ENCODE results near the gene TRPC4AP. TPM values are rescaled to one million over a fixed set of nuclear protein-coding genes. Genes with fewer than 3 reads are reported as not detected.
A peak's percentile ranks its signal among the peaks of the same experiment; 100 is the strongest.

The TRPC4AP gene
- total RNA-seq, 1 donor from 2014 or later: 95.6 TPM

DNA sequence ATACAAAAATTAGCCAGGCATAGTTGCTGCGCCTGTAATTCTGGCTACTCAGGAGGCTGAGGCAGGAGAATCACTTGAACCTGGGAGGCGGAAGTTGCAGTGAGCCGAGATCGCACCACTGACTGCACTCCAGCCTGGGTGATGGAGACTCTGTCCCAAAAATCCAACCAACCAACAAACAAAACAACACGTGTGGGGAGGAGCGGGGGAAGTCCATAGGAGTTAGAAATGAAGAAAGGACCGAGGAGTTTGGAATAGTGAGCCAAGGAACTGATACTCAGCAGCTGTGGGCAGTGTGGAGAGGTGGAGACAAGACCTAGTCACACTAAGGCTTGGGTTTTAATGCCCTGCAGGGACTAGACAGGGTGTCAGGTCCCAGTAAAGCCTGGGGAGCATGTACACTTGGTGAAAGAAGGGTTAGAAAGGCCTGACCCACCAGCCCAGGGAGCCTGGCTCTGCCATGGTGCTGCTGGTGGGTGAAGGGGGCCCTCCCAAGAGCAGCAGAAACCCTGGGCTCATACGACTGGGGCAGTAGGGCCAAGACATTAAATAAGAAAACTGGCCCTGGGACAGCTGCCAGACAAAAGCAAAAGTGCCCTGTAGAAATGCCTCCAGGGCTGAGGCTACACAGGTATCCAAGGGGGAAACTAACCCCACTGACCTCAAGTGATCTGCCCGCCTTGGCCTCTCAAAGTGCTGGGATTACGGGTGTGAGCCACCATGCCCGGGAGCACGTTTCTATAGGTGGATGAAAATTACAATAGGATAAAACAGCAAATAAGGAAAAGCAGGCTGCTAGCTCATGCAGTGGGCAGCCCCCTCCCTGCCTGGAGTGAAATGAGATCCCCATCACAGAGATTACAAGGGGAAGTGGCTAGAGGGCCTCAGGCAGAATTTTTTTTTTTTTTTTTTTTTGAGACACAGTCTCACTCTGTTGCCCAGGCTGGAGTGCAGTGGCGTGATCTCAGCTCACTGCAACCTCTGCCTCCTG is 78.9 kb downstream of the TRPC4AP start:
- no peak for TF ChIP-seq CTCF (IDR thresholded peaks at IDR 0.05; ENCODE audit: unreplicated experiment)
- no peaks in the 10 kb centered on the region for H3K27me3 Mint-ChIP-seq (ENCODE audit: low read depth)
- peaks cover 37% of the 10 kb centered on the region for H3K36me3 Mint-ChIP-seq
- H3K27ac Mint-ChIP-seq: peak overlapping the region; percentile 64
- H3K4me1 Mint-ChIP-seq: peaks cover 14% of the 10 kb centered on the region
- no peak overlapping the region for H3K4me3 Mint-ChIP-seq
- no peaks in the 10 kb centered on the region for H3K9me3 Mint-ChIP-seq
- peak in 1 of 2 experiments; percentile 34 for DNase-seq (ENCODE audit: low spot score in 2 of 2, unreplicated experiment in 2 of 2)

DNA sequence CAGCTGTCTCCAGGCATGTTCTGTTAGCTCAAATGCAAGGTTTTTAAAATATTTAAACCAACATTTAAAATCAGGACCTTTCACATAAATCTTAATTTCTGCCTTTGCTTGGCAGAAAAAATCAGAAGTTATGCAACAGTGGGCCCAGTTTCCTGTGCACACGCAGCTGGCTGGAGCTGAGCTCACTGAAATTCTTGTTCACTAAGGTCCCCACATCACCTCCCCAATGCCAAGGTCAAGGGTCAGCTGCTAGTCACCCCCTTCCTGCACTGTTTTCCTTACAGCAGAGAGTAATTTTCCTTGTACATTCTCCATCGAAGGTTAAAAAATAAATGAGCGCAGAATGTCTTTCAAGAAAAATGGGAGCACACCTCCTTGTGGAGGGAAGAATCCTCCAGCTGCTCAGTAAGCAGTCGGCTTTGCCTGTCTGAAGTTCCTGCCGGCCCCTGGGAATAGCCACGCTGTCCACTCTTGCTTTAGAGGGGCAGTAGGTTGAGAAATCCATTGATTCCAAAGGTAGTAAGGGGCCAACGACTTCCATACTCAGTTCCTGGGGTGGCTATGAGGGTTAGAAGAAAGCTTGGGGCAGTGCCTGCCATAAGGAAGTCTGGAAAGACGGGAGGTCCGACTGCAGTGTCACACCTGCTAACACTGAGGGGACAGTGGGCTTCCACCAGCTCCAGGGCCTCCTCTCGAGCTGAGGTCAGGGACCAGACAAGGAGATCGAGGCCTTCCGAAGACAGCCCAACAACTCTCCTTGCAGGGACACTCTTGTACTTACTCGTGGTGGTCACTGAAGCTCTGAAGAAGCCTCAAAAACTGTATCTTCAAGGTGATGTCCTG is 80.2 kb downstream of the TRPC4AP start:
- Mint-ChIP-seq H3K27me3 (ENCODE audit: low read depth) (no peaks in the 10 kb centered on the region), H3K27ac (no peak overlapping the region), H3K36me3 (peaks cover 46% of the 10 kb centered on the region)

GRCh38 chr20:35011589-35012226 is 80.9 kb downstream of the TRPC4AP start:
- no peak overlapping the region for H3K27ac Mint-ChIP-seq
- peaks cover 46% of the 10 kb centered on the region for H3K36me3 Mint-ChIP-seq
- DNase-seq (ENCODE audit: low spot score in 2 of 2, unreplicated experiment in 2 of 2): peak in 1 of 2 experiments; percentile 20
- no peak for TF ChIP-seq CTCF (IDR thresholded peaks at IDR 0.05; ENCODE audit: unreplicated experiment)
- no peak overlapping the region for H3K4me3 Mint-ChIP-seq
- H3K4me1 Mint-ChIP-seq: peaks cover 14% of the 10 kb centered on the region
- no peaks in the 10 kb centered on the region for H3K27me3 Mint-ChIP-seq (ENCODE audit: low read depth)
- H3K9me3 Mint-ChIP-seq: no peaks in the 10 kb centered on the region

More for the DNA sequence above, 80.2 kb downstream of the TRPC4AP start:
- no peak for TF ChIP-seq CTCF (IDR thresholded peaks at IDR 0.05; ENCODE audit: unreplicated experiment)
- no peak overlapping the region for H3K4me3 Mint-ChIP-seq
- no peaks in the 10 kb centered on the region for H3K9me3 Mint-ChIP-seq
- H3K4me1 Mint-ChIP-seq: peaks cover 14% of the 10 kb centered on the region
- DNase-seq (ENCODE audit: low spot score in 2 of 2, unreplicated experiment in 2 of 2): peak in 1 of 2 experiments; percentile 26

GRCh38 chr20:35010405-35011192 is 82.0 kb downstream of the TRPC4AP start:
- TF ChIP-seq CTCF (IDR thresholded peaks at IDR 0.05; ENCODE audit: unreplicated experiment): no peak
- no peaks in the 10 kb centered on the region for H3K27me3 Mint-ChIP-seq (ENCODE audit: low read depth)
- H3K27ac Mint-ChIP-seq: no peak overlapping the region
- H3K4me3 Mint-ChIP-seq: no peak overlapping the region
- no peaks in the 10 kb centered on the region for H3K9me3 Mint-ChIP-seq
- peaks cover 44% of the 10 kb centered on the region for H3K36me3 Mint-ChIP-seq
- no peak for DNase-seq (ENCODE audit: low spot score in 2 of 2, unreplicated experiment in 2 of 2)
- peaks cover 10% of the 10 kb centered on the region for H3K4me1 Mint-ChIP-seq
